Omental fat pad (tissue), 4 donors: ENCODE data around the gene BCAS4. TPM values are rescaled to one million over a fixed set of nuclear protein-coding genes. Genes with fewer than 3 reads are reported as not detected.

Experiments used
- small RNA-seq: library from RNA; depleted of rRNA; stranded (forward); fragments of <200 nt; gene quantifications from one replicate; pipeline ENCODE3, GENCODE V24; 2016
- total RNA-seq, 4 donors: library from RNA; depleted of rRNA; stranded (reverse); fragments of >200 nt; gene quantifications; one replicate each; pipeline ENCODE4 v1.1.0, GENCODE V29; 2016

Gene BCAS4
- total RNA-seq, 4 donors from 2014 or later: 1.4 to 6.5 (median 3.1) TPM

Small RNAs within 50 kb of the gene (small RNA-seq; reads per million reads assigned to genes)
- not detected for gene TMSB4XP6

Other genes with a start within 250 kb of the BCAS4 start
- 10 to 100 TPM in 3 of 4 donors, 1 to 10 TPM in 1; 7.8 to 81.8 (median 16.6) TPM for gene RIPOR3, start 103.5 kb upstream of the BCAS4 start, total RNA-seq
- 10 to 100 TPM in 1 of 4 donors, 1 to 10 TPM in 3; 1.1 to 20.5 (median 5.9) TPM for gene PARD6B, start 63.5 kb upstream of the BCAS4 start, total RNA-seq
- gene ADNP, start 136.4 kb downstream of the BCAS4 start, total RNA-seq: 10 to 100 TPM; 42.2 to 65.9 (median 47.3) TPM
- 10 to 100 TPM; 39.0 to 62.0 (median 49.6) TPM for gene DPM1, start 163.5 kb downstream of the BCAS4 start, total RNA-seq
- 1 to 10 TPM; 3.3 to 5.5 (median 3.6) TPM for gene MOCS3, start 163.8 kb downstream of the BCAS4 start, total RNA-seq
- 1 to 10 TPM in 2 of 4 donors, under 1 TPM in 1, not detected in 1; 0.19 to 1.4 (median 1.2) TPM for gene KCNG1, start 228.0 kb downstream of the BCAS4 start, total RNA-seq